DMS53 treated with DMSO at 0.1 percent for 48 hours (cell line): ENCODE results near the gene DAPK1.

Experiments used
- DNase-seq: peaks from one replicate; lab custom pipeline; 2025; ENCODE audit not compliant: unreplicated experiment; lab: John Stamatoyannopoulos, UW

The DAPK1 gene

DNA sequence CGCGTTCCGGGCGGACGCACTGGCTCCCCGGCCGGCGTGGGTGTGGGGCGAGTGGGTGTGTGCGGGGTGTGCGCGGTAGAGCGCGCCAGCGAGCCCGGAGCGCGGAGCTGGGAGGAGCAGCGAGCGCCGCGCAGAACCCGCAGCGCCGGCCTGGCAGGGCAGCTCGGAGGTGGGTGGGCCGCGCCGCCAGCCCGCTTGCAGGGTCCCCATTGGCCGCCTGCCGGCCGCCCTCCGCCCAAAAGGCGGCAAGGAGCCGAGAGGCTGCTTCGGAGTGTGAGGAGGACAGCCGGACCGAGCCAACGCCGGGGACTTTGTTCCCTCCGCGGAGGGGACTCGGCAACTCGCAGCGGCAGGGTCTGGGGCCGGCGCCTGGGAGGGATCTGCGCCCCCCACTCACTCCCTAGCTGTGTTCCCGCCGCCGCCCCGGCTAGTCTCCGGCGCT lies at the start of gene DAPK1:
Gene DAPK1 (plus strand): TSS at position 264 of the 442 bp plus-strand sequence. CDS start 1,211 bp downstream, outside the sequence.
- peak; percentile 25 for DNase-seq

DNA sequence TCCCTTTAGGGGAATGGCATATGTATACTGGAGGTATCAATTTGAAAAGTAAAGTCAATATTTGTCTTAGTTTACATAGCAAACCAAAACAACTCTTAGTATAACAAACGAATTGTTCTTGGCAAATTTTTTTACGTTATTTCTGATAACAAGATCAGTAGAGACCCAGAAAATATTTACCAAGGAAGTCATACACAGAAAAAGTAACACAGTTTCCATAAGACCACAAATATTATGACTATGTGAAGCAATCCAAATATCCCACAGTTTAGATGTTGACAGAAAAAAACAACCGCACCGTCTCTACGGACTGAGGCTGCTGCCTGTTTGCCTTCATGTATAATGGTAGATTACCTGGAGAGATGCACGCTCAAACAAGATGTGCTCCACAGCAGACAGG lies 46.5 kb upstream of the DAPK1 start:
- DNase-seq, result peak; percentile 17

- DNase-seq, result no peak
These were observed 42.3 kb upstream of the DAPK1 start for GRCh38 chr9:87455407-87455806.

- no peak for DNase-seq
These were observed 36.4 kb upstream of the DAPK1 start for GRCh38 chr9:87461256-87461655.

DNA sequence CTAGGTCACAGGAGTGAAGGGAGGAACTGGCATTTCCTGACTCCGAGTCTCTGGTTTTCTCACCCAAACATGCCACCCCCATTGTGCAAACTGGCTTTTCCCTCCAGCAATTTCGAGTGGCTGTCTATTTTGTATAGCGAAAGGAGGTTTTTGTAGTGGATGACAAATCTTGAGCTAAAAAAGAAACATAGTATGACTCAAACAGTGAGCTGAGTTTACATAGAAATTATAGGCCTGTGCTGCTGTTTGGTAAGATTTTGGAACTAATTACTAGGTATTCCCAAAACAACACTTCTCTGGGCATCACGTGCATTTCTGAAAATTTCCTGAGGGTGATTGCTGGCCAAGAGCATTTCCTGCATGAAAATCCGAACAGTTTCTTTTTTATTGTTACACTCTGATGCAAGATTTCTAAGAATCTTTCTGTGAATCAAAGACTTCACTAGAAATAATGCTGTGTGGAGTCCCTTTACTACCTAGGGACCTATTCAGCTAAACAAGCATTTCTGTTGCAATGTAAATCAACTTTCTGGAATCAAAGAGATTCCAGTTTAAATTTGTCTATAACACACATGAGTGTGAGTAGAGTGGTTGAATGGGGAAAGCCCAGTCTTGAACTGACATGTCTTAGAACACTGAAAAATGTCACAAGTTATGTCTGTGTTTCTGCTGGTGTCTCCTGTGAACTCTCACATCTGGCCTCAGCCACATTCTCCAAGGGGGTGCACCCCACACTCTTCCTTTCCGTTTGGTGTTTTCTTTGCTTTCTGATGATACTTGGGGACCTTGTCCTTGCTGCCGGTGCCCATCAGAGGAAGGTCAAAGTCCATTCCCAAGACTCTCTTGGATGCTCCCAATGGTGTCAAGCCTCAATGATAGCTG lies 33.3 kb upstream of the DAPK1 start:
- DNase-seq, result no peak

- DNase-seq, result no peak
These were observed 32.7 kb upstream of the DAPK1 start for GRCh38 chr9:87464992-87465378.

GRCh38 chr9:87465816-87466215 lies 31.9 kb upstream of the DAPK1 start:
- no peak for DNase-seq

DNA sequence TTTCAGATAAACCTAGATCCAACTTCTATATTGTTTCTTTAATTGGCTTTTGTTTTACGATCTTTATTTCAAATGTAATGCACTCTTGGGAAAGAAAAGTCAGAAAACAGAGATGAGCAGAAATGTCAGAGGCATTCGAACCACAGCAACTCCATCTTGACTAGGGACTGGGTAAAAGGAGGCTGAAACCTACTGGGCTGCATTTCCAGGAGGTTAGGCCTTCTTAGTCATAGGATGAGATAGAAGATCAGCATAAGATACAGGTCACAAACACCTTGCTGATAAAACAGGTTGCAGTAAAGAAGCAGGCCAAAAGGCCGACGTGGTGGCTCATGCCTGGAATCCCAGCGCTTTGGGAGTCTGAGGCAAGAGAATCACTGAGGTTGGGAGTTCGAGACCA lies 30.5 kb upstream of the DAPK1 start:
- DNase-seq, result no peak

DNA sequence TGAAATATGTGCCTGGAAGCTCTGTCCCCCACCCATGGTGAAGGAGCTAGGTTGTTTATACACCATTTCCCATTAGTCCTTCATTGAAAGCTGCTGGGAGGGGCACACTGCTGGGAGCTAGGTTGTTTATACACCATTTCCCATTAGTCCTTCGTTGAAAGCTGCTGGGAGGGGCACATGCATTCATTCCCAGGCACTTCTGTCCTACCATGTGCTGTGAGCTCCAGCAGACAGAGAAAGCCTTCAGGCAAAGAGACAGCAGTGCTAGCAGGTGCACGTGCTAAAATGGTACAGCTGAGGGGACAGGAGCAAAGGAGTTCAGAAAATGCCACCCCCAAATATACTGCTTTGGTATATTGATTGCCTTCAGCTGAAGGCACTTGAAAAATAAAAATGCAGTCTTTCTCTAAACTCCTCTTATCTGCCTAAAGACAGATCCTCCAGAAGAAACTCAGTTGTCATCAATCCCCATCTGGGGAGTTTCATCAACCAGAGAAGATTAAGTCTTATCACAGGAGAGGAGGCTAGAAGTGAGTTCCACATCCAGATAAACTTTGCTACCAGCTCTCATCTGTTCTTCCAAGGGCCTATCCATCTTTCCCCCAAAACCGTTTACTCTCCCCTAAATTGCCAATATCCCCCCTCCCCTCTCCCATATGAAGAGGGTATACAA lies 27.7 kb upstream of the DAPK1 start:
- DNase-seq, result no peak

DNA sequence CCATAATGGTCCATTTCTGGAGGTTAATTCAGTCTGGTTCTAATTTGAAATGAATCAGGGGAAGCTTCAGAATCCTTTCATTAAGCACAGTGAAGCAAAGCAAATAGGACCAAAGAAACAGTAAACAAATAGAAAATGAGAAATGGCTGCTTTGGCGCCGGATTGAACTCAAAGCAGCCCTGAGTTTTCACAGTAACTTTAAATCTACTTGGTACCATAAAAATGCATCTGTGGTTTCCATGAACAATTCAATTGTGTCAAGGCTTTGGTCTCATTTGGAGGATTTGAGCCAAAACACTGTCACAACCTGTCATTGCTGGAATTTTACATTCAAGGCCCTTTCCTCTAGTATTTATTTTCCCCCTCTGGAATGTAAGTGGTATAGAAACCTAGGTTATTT lies 25.9 kb upstream of the DAPK1 start:
- DNase-seq, result no peak

GRCh38 chr9:87475463-87475862 lies 22.2 kb upstream of the DAPK1 start:
- no peak for DNase-seq

- no peak for DNase-seq
These were observed 19.3 kb upstream of the DAPK1 start for GRCh38 chr9:87478226-87478992.

DNA sequence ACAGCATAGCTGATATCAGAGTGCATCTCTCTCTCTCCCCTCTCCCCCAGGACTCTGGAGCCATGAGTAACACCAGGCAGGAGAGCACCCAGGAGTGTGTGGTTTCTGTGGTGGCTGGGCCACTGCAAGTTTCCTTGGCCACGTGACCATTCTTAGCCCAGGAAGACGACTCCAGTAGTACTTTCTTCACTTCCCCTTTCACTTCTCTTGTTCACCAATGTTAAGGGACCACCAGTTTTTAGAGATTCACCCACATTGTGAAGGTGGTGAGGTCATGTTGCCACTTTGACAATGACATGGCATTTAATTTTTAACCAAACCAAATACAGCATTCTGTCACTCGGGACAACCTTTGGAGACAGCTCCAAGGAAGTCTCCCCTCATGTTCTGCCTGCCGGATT lies 17.9 kb upstream of the DAPK1 start:
- DNase-seq, result no peak

GRCh38 chr9:87481890-87482855 lies 15.5 kb upstream of the DAPK1 start:
- DNase-seq, result no peak

GRCh38 chr9:87490225-87490624 lies 7.4 kb upstream of the DAPK1 start:
- DNase-seq, result no peak

DNA sequence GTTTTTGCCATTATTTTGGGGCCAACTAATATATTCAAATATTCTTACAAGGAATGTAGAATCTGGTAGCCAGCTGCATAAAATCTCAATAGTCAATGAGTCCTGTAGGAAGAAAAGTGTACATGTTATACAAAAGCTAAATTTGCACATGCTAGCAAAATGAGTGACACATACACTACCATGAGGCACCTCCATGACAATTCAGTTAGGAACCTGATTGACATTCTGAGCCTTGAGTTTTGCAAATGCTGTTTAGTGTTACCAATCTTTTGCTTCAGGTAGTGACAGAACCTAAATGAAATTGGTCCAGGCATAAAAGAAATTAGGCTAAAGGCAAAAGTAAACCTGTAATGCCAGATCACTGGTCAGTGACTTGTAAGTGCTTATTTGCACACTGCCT lies 6.8 kb upstream of the DAPK1 start:
- no peak for DNase-seq

GRCh38 chr9:87491523-87491922 lies 6.1 kb upstream of the DAPK1 start:
- DNase-seq, result no peak

DNA sequence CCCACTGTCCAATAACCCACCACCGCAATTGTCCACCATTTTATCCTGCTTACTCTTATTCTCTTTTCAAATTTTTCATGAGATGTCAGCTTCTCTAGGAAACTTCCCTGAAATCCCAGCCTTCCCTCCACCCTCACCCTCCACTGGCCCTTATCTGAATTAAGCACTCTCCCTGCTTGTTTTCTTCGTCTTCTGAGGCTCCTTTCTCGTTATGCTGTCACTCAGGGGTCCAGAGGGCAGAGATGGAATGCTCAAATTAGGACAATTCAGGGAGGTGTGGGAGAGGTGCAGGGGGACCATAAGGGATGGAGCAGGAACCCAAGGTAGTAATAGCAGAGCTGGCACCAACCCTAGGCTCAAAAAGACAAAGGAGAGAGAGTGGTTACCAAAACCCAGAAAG lies 5.0 kb upstream of the DAPK1 start:
- no peak for DNase-seq

DNA sequence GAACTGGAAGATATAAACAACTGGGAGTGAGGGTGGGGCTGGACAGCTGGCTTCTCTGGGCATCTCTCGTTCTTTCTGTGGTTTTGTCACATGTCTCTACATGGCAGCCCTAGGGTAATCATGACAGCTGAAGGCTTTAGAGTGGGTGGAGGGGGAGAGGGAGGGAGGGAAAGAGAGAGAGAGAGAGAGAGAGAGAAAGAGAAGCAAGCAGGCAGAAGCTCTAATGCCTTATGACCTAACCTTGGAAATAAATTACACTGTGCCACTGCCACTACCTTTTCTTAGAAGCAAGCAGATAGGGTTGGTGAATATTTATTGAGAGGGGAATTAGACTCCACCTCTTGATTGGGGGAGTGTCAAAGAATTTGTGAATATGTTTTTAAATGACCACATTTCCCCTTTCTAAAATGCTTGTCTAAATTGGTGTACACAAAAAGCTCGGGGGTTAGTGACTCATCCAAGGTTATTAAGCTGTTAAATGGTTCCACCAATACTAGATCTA lies 2.6 kb upstream of the DAPK1 start:
- no peak for DNase-seq

DNA sequence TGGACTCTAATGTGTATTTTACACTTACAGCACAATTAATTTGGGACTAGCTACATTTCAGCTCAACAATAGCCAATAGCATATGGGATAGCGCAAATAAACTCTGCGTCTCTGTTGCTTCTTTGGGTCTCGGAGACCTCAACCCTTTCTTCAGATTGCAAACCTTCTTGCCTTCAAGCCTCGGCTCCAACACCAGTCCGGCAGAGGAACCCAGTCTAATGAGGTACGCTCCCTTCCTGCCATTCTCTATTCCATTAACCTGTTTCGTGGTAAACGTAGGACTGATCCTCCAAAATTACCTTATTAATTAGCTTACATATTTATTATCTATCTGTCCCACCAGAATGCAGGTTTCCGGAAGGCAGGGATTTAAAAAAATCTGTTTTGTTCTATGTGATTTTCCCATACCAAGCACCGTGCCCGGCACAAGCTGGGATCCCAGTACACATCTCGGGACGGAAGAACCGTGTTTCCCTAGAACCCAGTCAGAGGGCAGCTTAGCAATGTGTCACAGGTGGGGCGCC lies 525 bp upstream of the DAPK1 start:
- no peak for DNase-seq
